HG03159 (cell line): Measurements from ENCODE around the gene SLC6A5.

Experiments used
- ATAC-seq: cut with Tn5 transposase; IDR thresholded peaks from one replicate; pipeline ENCODE4 v1.9.1; 2021; ENCODE audit warnings: mild to moderate bottlenecking, moderate library complexity; ENCODE audit not compliant: unreplicated experiment

SLC6A5 gene

DNA sequence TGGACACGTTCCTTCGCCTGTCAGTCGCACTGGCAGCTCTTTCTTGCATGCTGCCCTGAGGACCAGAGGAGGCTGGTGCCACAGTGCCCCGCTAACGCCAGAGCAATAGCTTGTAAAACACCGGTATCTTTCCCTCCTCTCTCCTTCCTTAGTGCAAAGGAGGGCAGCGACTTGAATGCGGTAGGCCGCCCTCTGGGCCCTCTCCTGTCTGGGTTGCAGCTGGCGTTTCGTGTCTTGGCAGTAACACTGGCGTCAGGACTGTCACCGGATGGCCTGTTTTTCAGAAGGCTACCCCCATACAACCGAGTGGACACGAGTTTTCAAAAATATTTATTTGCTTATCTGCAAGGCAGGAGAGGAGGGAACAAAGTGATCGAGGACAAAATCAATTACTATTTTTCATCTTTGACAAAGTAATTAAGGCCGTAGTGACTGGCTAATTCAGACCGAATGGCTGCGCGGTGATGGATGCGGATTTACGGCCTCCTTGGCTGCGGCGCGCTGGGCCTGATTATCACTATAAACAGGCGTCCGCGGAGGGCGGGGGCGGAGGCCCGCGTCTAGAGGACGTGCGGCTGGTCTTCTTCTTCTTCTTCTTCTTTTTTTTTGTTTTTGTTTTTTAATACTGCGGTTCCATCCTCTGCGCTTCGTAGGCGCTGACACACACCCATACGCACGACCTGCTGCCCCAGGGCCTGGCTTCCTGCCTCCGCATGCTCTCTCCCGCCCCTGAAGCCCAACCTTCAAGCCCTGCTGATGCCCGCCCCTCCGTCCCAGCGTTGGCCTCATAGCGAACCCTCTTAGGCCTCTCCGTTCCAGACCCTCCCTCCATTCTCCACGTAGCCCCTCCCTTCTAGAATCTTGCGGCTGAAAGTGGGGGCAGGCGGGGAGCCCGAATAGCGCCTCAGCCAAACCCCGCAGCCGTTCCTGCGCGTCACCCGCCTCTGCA, 2.9 kb upstream of the SLC6A5 start:
- ATAC-seq: no peak

GRCh38 chr11:20597154-20597679, 2.2 kb upstream of the SLC6A5 start:
- ATAC-seq: no peak

GRCh38 chr11:20597680-20598484, 1.5 kb upstream of the SLC6A5 start:
- no peak for ATAC-seq

DNA sequence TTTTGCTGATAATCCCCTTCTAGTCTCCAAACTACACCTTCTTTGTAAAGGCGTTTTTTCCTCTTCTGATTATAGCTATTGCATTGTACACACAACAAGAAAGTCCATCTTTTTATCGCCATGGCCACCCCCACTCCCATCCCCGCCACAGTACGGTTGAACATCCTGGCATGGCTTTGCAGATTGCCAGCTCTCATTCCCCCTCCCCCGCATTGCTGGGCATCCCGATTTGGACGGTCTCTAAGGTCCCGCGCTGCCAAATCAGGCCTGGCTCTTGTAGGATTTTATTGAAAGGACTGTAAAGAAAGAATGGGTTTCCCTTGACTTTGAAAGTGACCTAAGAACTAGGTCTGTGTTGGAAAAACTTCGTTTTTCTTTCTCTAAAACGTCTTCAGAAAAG, 916 bp upstream of the SLC6A5 start:
- no peak for ATAC-seq

GRCh38 chr11:20600020-20600346, 575 bp downstream of the SLC6A5 start:
- no peak for ATAC-seq

GRCh38 chr11:20600551-20600950, 1.1 kb downstream of the SLC6A5 start:
- ATAC-seq: no peak

DNA sequence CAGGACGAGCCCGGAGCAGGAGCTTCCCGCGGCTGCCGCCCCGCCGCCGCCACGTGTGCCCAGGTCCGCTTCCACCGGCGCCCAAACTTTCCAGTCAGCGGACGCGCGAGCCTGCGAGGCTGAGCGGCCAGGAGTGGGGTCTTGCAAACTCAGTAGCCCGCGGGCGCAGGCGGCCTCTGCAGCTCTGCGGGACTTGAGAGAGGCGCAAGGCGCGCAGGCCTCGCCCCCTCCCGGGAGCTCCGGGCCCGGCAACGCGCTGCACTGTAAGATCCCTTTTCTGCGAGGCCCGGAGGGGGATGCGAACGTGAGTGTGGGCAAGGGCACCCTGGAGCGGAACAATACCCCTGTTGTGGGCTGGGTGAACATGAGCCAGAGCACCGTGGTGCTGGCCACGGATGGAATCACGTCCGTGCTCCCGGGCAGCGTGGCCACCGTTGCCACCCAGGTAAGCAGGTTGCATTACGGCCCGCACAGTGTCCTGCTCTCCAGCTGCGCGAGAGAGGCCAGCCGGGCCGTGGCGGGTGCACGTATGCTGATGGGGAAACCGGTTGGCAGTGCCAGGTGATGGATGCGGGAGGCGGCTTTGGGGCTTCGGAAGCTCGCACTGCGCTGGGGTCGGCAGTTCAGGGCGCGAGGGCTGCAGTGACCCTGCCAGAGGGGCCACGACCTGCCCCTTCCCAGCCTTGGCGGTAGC, 2.0 kb downstream of the SLC6A5 start:
- no peak for ATAC-seq

DNA sequence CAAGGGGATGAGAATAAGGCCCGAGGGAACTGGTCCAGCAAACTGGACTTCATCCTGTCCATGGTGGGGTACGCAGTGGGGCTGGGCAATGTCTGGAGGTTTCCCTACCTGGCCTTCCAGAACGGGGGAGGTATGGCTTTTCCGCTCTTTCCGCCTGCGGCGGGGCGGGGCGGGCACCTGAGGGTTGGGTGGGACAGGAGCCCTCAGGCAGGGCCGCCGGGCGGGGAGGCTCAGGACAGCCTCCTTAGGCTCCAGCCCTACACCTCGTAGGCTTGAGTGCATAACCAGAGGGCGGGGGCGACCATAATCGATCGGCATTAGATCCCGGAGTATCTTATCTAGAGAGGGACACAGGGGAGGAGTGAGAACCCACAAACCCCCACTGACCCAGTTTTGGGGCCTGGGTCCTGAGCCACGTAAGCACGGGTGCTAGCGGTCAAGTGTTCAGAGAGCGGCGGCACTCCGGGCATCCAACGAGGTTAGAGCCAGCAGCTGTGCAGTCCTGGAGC, 4.9 kb downstream of the SLC6A5 start:
- ATAC-seq: no peak

DNA sequence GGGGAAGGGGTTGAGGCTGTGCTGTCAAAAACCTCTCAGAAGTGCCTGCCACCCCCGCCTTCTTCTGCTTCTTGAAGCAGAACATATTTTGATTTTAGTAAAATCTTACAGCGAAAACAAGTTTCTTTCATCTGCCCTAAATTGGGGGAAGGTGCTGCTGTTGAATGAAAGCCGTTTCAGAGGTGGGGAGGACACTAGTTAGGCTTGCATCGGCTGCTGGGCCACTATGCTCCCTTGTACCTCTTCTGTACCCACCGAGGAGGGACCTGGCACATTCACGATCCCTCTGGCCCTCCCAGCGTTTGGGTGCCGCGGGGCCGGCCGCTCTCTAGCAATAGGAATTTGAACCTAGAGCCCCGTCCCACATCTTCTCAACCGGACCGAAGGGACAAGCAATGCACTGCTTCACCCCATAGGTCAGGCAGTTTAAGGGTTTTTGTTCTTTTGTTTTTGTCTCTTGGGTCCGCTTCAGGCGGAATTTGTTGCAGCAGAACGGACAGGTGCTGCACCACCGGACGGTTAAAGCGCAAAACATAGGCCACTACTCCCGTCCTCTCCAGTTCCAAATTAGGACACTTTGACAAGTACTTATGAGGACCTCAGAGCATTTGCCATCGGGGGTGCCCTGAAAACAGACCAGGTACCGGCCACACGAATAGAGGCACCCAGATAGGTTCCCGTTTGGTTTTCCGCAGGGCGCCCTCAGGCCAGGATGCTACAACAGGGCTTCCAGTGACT, 5.6 kb downstream of the SLC6A5 start:
- no peak for ATAC-seq

DNA sequence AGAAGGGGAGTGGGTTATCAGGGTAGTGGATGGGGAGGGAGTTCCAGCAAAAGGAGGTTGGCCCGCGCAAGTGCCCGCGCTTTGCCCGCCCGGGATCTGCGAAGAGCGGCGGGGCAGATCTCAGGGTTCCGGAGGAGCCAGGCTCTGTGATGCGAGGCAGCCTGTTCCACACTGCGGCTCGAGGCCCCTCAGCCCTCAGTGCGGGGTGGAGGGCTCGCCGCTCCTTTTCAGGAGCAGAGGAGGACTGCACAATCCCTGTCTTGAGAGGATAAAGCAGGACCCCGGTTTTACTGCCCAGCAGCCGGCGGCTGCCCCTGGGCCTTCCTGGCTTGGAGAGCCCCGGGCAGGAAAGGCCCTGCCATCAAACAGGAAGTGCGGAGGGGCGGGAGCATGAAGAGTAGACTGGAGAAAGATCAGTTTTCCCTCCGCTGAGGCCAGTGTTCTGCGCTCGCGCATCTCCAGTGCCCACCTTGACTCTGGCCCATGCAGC, 6.2 kb downstream of the SLC6A5 start:
- ATAC-seq: no peak

- no peak for ATAC-seq
Observed at GRCh38 chr11:20608934-20609333, 9.5 kb downstream of the SLC6A5 start.

DNA sequence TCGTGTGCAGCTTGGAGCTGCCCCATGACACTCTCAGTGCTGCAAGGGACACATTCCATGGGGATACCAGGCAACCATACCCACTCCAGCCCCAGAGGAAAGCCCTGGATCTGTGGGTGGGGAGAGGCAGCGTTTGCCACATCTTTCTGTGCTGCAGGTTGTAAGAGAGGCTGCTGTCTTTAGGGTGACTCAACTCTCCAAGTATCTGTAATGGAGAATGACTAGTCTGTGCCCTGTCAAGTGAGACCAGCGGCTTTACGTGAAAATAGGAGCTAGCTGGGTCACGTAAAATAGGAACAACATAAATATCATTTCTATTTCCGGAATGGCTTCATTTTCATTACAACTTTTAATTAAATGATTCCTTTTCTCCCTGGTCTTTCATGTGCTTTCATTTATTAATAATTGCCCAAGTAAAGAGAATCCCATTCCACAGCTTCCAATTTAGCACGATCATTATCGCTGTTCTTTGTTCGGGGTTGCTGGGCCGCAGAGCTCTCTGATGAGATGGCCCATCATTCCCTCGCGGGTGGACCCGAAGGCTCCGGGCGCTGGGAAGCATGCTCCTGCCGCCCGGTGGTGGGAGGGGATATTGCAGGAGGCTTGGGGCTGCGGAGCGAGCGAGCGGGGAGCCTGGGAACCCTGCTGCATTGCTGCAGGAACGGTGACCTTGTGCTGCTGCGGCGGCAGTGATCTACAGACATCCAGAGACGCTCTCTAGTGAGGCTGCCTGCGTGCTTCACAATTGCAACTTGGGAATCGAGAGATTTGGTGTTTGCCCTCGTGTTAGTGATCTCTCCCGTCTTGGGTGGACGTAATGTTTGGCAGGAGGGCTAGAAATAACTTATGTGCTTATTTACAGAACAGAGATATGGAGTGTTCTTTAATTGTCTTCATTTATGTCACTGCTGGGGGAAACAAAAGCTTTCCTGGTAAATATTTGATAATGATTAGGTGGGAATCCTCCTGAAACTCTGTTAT, 10.6 kb downstream of the SLC6A5 start:
- ATAC-seq: peak; percentile 97

- ATAC-seq: no peak
Observed at GRCh38 chr11:20610825-20611224, 11.4 kb downstream of the SLC6A5 start.

- ATAC-seq: no peak
Observed at GRCh38 chr11:20611445-20611844, 12.0 kb downstream of the SLC6A5 start.

DNA sequence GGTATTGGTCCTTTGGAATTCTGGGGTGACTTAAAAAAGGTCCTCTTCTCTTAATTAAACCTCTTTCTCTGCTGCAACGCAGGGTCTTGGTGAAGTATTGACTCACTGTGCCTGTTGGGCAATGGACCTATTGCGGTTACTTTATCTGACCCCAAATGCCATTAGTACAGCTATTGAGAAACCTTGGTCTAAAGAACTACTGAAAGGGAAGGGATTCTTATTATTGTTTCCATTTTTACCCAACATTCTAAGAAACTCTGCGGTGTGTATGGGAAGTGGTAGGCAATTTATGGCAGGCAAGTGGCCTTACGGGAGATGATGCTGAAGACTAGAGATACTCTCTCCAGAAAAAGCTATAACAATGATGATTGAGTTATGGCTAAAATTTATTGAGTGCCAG, 12.5 kb downstream of the SLC6A5 start:
- no peak for ATAC-seq

GRCh38 chr11:20612416-20612815, 13.0 kb downstream of the SLC6A5 start:
- no peak for ATAC-seq

- no peak for ATAC-seq
Observed at GRCh38 chr11:20616920-20617319, 17.5 kb downstream of the SLC6A5 start.

DNA sequence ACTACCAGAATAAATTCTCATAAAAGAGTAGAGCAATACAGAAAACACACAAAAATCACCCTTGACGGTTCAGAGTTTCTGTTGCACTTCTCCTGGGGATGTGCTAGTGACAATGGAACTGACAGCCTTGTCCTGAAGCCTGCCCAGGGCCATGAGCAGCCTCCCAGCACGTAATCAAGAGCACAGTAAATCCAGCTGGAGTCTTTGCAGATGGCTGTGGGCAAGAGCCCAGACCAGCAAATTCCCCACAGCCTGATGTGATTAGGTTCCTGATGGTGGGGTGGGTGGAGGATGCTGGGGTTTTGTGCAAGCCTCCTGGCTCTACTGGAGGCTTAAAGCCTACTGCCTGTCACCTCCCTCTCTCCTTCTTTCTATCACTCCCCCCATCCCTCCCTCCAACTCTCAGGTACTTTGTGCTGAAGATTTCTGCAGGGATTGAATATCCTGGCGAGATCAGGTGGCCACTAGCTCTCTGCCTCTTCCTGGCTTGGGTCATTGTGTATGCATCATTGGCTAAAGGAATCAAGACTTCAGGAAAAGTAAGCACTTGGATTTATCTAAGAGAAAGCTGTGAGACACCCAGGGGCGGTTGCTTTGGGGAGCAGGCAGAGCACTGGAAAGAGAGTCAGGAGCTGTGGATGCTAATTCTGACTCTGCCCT, 18.1 kb downstream of the SLC6A5 start:
- ATAC-seq: no peak
